ENCODE results near the gene NELFA. TPM values are rescaled to one million over a fixed set of nuclear protein-coding genes. Genes with fewer than 3 reads are reported as not detected.

Gene NELFA
- total RNA-seq, 3 donors from 2014 or later (not counting 1 experiment from before 2014, with no cell fraction given) = 38.7 to 47.6 (median 46.0) TPM

GRCh38 chr4:1972414-1972813 lies 36.4 kb downstream of the NELFA start:
- H3K27ac ChIP-seq (ENCODE audit: low read length) = no peak overlapping the region
- H3K9me3 Mint-ChIP-seq = no peaks in the 10 kb centered on the region
- WGBS (ENCODE audit: insufficient coverage) = over 99% methylated on average over 7 of the region's 10 CpGs
- H3K4me3 Mint-ChIP-seq = no peak overlapping the region
- H3K27me3 Mint-ChIP-seq (ENCODE audit: low read depth in 2 of 2) = no peaks in the 10 kb centered on the region
- no peaks in the 10 kb centered on the region for H3K4me1 Mint-ChIP-seq
- no peaks in the 10 kb centered on the region for H3K4me1 ChIP-seq (ENCODE audit: control insufficient read depth, insufficient read depth, low read length)
- no peaks in the 10 kb centered on the region for H3K27me3 ChIP-seq (ENCODE audit: control insufficient read depth, insufficient read depth, low read length)
- intact Hi-C loops (cut with micrococcal nuclease) = no loop called here
- no peaks in the 10 kb centered on the region for H3K9me3 ChIP-seq (ENCODE audit: control insufficient read depth, insufficient read depth, low read length)
- H3K27ac Mint-ChIP-seq = no peak overlapping the region
- H3K36me3 ChIP-seq (ENCODE audit: control insufficient read depth, insufficient read depth, low read length) = peaks cover 27% of the 10 kb centered on the region
- H3K36me3 Mint-ChIP-seq = no peaks in the 10 kb centered on the region
- DNase-seq (no peak), ATAC-seq (no peak)
- TF ChIP-seq CTCF (IDR thresholded peaks at IDR 0.05) = no peak
- H3K4me3 ChIP-seq (ENCODE audit: low read length) = no peak overlapping the region

- H3K36me3 ChIP-seq (ENCODE audit: control insufficient read depth, insufficient read depth, low read length) = peaks cover 24% of the 10 kb centered on the region
These were observed 37.1 kb downstream of the NELFA start for GRCh38 chr4:1971456-1972200.

GRCh38 chr4:1970926-1971325 lies 37.8 kb downstream of the NELFA start:
- no peaks in the 10 kb centered on the region for H3K4me1 Mint-ChIP-seq
- H3K27ac Mint-ChIP-seq = no peak overlapping the region
- no peak overlapping the region for H3K27ac ChIP-seq (ENCODE audit: low read length)
- no peak for TF ChIP-seq CTCF (IDR thresholded peaks at IDR 0.05)
- H3K9me3 Mint-ChIP-seq = no peaks in the 10 kb centered on the region
- no peaks in the 10 kb centered on the region for H3K4me1 ChIP-seq (ENCODE audit: control insufficient read depth, insufficient read depth, low read length)
- intact Hi-C loops (cut with micrococcal nuclease) = no loop called here
- no peaks in the 10 kb centered on the region for H3K9me3 ChIP-seq (ENCODE audit: control insufficient read depth, insufficient read depth, low read length)
- 98% methylated on average over 6 of the region's 6 CpGs for WGBS (ENCODE audit: insufficient coverage)
- no peaks in the 10 kb centered on the region for H3K36me3 Mint-ChIP-seq
- no peaks in the 10 kb centered on the region for H3K27me3 ChIP-seq (ENCODE audit: control insufficient read depth, insufficient read depth, low read length)
- no peak overlapping the region for H3K4me3 ChIP-seq (ENCODE audit: low read length)
- H3K27me3 Mint-ChIP-seq (ENCODE audit: low read depth in 2 of 2) = no peaks in the 10 kb centered on the region
- H3K4me3 Mint-ChIP-seq = no peak overlapping the region
- ATAC-seq (no peak), DNase-seq (no peak)
- H3K36me3 ChIP-seq (ENCODE audit: control insufficient read depth, insufficient read depth, low read length) = peaks cover 17% of the 10 kb centered on the region

More at GRCh38 chr4:1971456-1972200, 37.1 kb downstream of the NELFA start:
- 98% methylated on average over 16 of the region's 16 CpGs for WGBS (ENCODE audit: insufficient coverage)
- Mint-ChIP-seq H3K4me3 (no peak overlapping the region), H3K9me3 (no peaks in the 10 kb centered on the region), H3K36me3 (no peaks in the 10 kb centered on the region), H3K27ac (no peak overlapping the region), H3K4me1 (no peaks in the 10 kb centered on the region), H3K27me3 (ENCODE audit: low read depth in 2 of 2) (no peaks in the 10 kb centered on the region)
- Histone ChIP-seq H3K4me1 (ENCODE audit: control insufficient read depth, insufficient read depth, low read length) (no peaks in the 10 kb centered on the region), H3K4me3 (ENCODE audit: low read length) (no peak overlapping the region), H3K27me3 (ENCODE audit: control insufficient read depth, insufficient read depth, low read length) (no peaks in the 10 kb centered on the region), H3K27ac (ENCODE audit: low read length) (no peak overlapping the region), H3K9me3 (ENCODE audit: control insufficient read depth, insufficient read depth, low read length) (no peaks in the 10 kb centered on the region)
- DNase-seq (no peak), ATAC-seq (no peak)
- no peak for TF ChIP-seq CTCF (IDR thresholded peaks at IDR 0.05)
- intact Hi-C loops (cut with micrococcal nuclease) = no loop called here
